Ishikawa (cell line): Measurements from ENCODE around the gene NT5C.

Experiments
- CEBPB ChIP-seq: IDR thresholded peaks from 2 replicates; pipeline ENCODE4 v1.6.1; 2012
- CREB1 ChIP-seq: IDR thresholded peaks from 2 replicates; pipeline ENCODE4 v1.6.1; 2012; ENCODE audit warnings: low read depth
- EGR1 ChIP-seq: IDR thresholded peaks from 2 replicates; pipeline ENCODE4 v1.6.1; 2012
- EP300 ChIP-seq: IDR thresholded peaks from 2 replicates; pipeline ENCODE4 v1.6.1; 2012; ENCODE audit warnings: borderline replicate concordance
- FOXM1 ChIP-seq: IDR thresholded peaks from 2 replicates; pipeline ENCODE4 v1.6.1; 2012; ENCODE audit warnings: low read depth, borderline replicate concordance
- MAX ChIP-seq: IDR thresholded peaks from 2 replicates; pipeline ENCODE4 v1.6.1; 2012
- NFIC ChIP-seq: IDR thresholded peaks from 2 replicates; pipeline ENCODE4 v1.6.1; 2012
- RAD21 ChIP-seq: IDR thresholded peaks from 2 replicates; pipeline ENCODE4 v1.6.1; 2012; ENCODE audit warnings: low read depth
- TAF1 ChIP-seq: IDR thresholded peaks from 2 replicates; pipeline ENCODE4 v1.6.1; 2012; ENCODE audit warnings: low read depth, mild to moderate bottlenecking
- TCF12 ChIP-seq: IDR thresholded peaks from 2 replicates; pipeline ENCODE4 v1.6.1; 2012; ENCODE audit warnings: low read depth
- TEAD4 ChIP-seq: IDR thresholded peaks from 2 replicates; pipeline ENCODE4 v1.6.1; 2012
- YY1 ChIP-seq: IDR thresholded peaks from 2 replicates; pipeline ENCODE4 v1.6.1; 2012; ENCODE audit warnings: low read depth
- ZBTB7A ChIP-seq: IDR thresholded peaks from 2 replicates; pipeline ENCODE4 v1.6.1; 2012; ENCODE audit warnings: low read depth
- TF ChIP-seq, protein P1 (sequence below): IDR thresholded peaks from 2 replicates; pipeline ENCODE4 v1.6.1; 2012; ENCODE audit warnings: low read depth, mild to moderate bottlenecking
- TF ChIP-seq, protein P2 (sequence below): IDR thresholded peaks from 2 replicates; pipeline ENCODE4 v1.6.1; 2012

Gene NT5C

GRCh38 chr17:75147878-75148546 lies 16.5 kb upstream of the NT5C start:
- TF ChIP-seq, protein P1, sequence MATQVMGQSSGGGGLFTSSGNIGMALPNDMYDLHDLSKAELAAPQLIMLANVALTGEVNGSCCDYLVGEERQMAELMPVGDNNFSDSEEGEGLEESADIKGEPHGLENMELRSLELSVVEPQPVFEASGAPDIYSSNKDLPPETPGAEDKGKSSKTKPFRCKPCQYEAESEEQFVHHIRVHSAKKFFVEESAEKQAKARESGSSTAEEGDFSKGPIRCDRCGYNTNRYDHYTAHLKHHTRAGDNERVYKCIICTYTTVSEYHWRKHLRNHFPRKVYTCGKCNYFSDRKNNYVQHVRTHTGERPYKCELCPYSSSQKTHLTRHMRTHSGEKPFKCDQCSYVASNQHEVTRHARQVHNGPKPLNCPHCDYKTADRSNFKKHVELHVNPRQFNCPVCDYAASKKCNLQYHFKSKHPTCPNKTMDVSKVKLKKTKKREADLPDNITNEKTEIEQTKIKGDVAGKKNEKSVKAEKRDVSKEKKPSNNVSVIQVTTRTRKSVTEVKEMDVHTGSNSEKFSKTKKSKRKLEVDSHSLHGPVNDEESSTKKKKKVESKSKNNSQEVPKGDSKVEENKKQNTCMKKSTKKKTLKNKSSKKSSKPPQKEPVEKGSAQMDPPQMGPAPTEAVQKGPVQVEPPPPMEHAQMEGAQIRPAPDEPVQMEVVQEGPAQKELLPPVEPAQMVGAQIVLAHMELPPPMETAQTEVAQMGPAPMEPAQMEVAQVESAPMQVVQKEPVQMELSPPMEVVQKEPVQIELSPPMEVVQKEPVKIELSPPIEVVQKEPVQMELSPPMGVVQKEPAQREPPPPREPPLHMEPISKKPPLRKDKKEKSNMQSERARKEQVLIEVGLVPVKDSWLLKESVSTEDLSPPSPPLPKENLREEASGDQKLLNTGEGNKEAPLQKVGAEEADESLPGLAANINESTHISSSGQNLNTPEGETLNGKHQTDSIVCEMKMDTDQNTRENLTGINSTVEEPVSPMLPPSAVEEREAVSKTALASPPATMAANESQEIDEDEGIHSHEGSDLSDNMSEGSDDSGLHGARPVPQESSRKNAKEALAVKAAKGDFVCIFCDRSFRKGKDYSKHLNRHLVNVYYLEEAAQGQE, result no peak
- TF ChIP-seq MAX (no peak), TAF1 (no peak), ZBTB7A (no peak), RAD21 (no peak), NFIC (no peak), TEAD4 (no peak), TCF12 (no peak), EGR1 (no peak), EP300 (no peak), FOXM1 (no peak), CEBPB (no peak), CREB1 (no peak), YY1 (no peak)
- TF ChIP-seq, protein P2, sequence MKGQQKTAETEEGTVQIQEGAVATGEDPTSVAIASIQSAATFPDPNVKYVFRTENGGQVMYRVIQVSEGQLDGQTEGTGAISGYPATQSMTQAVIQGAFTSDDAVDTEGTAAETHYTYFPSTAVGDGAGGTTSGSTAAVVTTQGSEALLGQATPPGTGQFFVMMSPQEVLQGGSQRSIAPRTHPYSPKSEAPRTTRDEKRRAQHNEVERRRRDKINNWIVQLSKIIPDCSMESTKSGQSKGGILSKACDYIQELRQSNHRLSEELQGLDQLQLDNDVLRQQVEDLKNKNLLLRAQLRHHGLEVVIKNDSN, result no peak

GRCh38 chr17:75146592-75146991 lies 15.1 kb upstream of the NT5C start:
- TF ChIP-seq TCF12 (no peak), FOXM1 (no peak)

- TF ChIP-seq FOXM1 (no peak), MAX (no peak), ZBTB7A (no peak), NFIC (no peak), RAD21 (no peak), TEAD4 (no peak), EGR1 (no peak), YY1 (no peak), CEBPB (no peak)
- TF ChIP-seq, protein P1, result no peak
Observed at GRCh38 chr17:75144816-75145512, 13.4 kb upstream of the NT5C start.

DNA sequence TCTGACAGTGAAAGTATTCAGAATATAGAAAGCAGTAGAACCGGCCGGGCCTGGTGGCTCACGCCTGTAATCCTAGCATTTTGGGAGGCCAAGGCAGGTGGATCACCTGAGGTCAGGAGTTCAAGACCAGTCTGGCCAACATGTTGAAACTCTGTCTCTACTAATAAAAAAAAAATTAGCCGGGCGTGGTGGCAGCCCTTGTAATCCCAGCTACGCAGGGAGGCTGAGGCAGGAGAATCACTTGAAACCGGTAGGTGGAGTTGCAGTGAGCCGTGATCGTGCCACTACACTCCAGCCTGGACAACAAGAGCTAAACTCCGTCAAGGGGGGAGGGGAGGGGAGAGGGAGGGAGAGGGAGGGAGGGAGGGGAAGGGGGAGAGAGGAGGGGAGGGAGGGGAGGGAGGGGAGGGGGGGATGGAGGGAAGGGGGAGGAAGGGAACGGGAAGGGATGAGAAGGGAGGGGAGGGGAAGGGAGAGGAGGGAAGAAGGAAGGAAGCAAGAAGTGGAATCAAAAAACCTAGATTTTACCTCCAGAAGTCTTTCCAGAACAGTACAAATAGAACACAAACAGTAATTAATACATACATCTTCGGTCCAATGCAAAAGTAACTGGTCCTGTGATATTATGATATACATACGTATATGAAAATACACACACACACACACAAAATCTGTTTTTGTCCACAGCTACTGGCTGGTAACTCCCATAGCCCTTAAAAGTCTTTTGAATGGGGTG lies 10.9 kb upstream of the NT5C start:
- TF ChIP-seq TCF12 (no peak), CEBPB (no peak), YY1 (no peak), TEAD4 (no peak), NFIC (no peak), EP300 (no peak), MAX (no peak), FOXM1 (no peak), EGR1 (no peak), ZBTB7A (no peak), RAD21 (no peak), TAF1 (no peak), CREB1 (no peak)
- TF ChIP-seq, protein P2, result no peak
- TF ChIP-seq, protein P1, result no peak
